ENCODE data around the gene SPTLC3.

The SPTLC3 gene

GRCh38 chr20:13022401-13023155, 13.8 kb downstream of the SPTLC3 start:
- no peaks in the 10 kb centered on the region for H3K27me3 ChIP-seq (ENCODE audit: insufficient read depth, poor library complexity, severe bottlenecking)
- no peak for DNase-seq (ENCODE audit: low read depth in 1 of 2, low spot score in 1 of 2)
- TF ChIP-seq POLR2AphosphoS5 (IDR thresholded peaks at IDR 0.05; ENCODE audit: low read depth) (no peak), CTCF (IDR thresholded peaks at IDR 0.05; ENCODE audit: insufficient read depth, low read length) (no peak), REST (IDR thresholded peaks at IDR 0.05; ENCODE audit: insufficient replicate concordance, low read depth) (no peak), GABPA (IDR thresholded peaks at IDR 0.05; ENCODE audit: low read depth) (no peak), SPI1 (IDR thresholded peaks at IDR 0.05; ENCODE audit: borderline replicate concordance, low read depth) (no peak)
- no peak overlapping the region for H3K4me3 ChIP-seq (replicated peaks; ENCODE audit: insufficient read depth, low read length)
- H3K27ac ChIP-seq (replicated peaks) = no peak overlapping the region

GRCh38 chr20:13024596-13024995, 15.8 kb downstream of the SPTLC3 start:
- no peaks in the 10 kb centered on the region for H3K27me3 ChIP-seq (ENCODE audit: insufficient read depth, poor library complexity, severe bottlenecking)
- no peak overlapping the region for H3K4me3 ChIP-seq (replicated peaks; ENCODE audit: insufficient read depth, low read length)
- no peak for TF ChIP-seq POLR2AphosphoS5 (IDR thresholded peaks at IDR 0.05; ENCODE audit: low read depth)
- TF ChIP-seq GABPA (IDR thresholded peaks at IDR 0.05; ENCODE audit: low read depth) = no peak
- TF ChIP-seq REST (IDR thresholded peaks at IDR 0.05; ENCODE audit: insufficient replicate concordance, low read depth) = no peak
- no peak for TF ChIP-seq SPI1 (IDR thresholded peaks at IDR 0.05; ENCODE audit: borderline replicate concordance, low read depth)
- no peak for TF ChIP-seq CTCF (IDR thresholded peaks at IDR 0.05; ENCODE audit: insufficient read depth, low read length)
- no peak overlapping the region for H3K27ac ChIP-seq (replicated peaks)
- DNase-seq (ENCODE audit: low read depth in 1 of 2, low spot score in 1 of 2) = no peak

DNA sequence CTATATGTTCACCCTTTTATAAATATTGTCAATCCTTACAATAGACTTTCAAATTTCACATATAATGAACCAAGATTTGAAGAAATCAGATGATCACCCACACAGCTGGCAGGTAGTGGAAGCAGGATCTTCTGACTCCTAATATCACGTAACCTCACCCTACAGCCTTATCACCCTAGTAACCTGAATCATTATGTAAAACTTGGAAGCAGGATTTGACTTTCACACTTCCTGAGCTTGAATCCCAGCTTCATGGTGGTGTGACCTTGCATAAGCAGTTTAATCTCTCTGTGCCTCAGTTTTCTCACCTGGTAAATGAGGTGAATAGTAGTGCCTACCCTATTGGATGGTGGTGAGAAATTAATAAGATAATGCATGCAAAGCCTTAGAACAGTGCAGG, 16.4 kb downstream of the SPTLC3 start:
- Histone ChIP-seq H3K27ac (replicated peaks) (no peak overlapping the region), H3K4me3 (replicated peaks; ENCODE audit: insufficient read depth, low read length) (no peak overlapping the region), H3K27me3 (ENCODE audit: insufficient read depth, poor library complexity, severe bottlenecking) (no peaks in the 10 kb centered on the region)
- DNase-seq (ENCODE audit: low read depth in 1 of 2, low spot score in 1 of 2) = no peak
- TF ChIP-seq SPI1 (IDR thresholded peaks at IDR 0.05; ENCODE audit: borderline replicate concordance, low read depth) (no peak), POLR2AphosphoS5 (IDR thresholded peaks at IDR 0.05; ENCODE audit: low read depth) (no peak), GABPA (IDR thresholded peaks at IDR 0.05; ENCODE audit: low read depth) (no peak), CTCF (IDR thresholded peaks at IDR 0.05; ENCODE audit: insufficient read depth, low read length) (no peak), REST (IDR thresholded peaks at IDR 0.05; ENCODE audit: insufficient replicate concordance, low read depth) (no peak)

All from HL-60 (cell line).